HG03442 (cell line): Measurements from ENCODE around the gene DCLK2.

Source experiments
- ATAC-seq: cut with Tn5 transposase; IDR thresholded peaks from one replicate; pipeline ENCODE4 v1.9.1; 2021; ENCODE audit warnings: mild to moderate bottlenecking, moderate library complexity; ENCODE audit not compliant: unreplicated experiment

Gene DCLK2

DNA sequence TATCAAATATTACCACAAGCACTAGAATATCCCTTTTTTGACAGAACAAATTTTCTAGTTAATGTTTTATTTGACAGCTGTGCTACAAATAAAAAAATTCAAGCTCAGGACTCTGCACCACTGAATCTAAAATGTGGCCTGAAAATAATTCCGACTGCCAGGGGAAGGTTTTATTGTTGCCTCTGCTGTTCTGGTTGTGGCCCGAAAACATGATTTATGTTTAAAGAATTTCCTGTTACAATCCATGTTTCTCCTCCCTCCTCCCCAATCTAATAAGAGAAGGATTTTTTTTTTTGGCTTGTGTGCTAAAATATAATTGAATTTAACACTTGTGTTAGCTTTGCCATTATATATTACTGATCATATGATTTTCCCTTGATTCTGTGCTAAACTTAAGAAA is 227.8 kb downstream of the DCLK2 start:
- ATAC-seq = no peak

DNA sequence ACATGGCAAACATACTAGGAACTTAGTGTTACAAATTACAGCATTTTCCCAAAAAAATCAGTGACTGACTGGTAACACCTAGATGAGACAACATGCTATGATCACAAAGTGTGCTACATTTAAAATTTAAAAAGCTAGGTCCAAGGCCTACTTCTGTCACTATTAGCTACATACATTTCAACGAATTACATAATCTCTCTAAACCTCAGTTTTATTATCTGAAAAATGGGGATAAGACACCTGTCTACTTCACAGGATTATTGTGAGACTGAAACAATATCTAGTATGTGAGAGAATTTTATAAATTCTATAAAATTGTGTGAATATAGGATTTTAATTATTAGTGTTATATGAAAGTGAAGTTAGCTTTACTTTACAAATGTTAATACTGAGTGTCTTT is 228.5 kb downstream of the DCLK2 start:
- ATAC-seq = no peak
